ENCODE data around the gene SHLD2. TPM values are rescaled to one million over a fixed set of nuclear protein-coding genes. Genes with fewer than 3 reads are reported as not detected.
"Not testable (repeated sequence)": the region's sequence is repeated elsewhere in the genome, so short reads cannot be mapped to it uniquely, and the experiment has no call there.

Gene SHLD2
- total RNA-seq, 4 donors from 2014 or later, result 7.2 to 15.2 (median 12.3) TPM

GRCh38 chr10:87213806-87214205, 118.8 kb downstream of the SHLD2 start:
- H3K36me3 ChIP-seq; H3K27me3 ChIP-seq; DNase-seq; ATAC-seq; intact Hi-C loops (cut with DNase I; ENCODE audit: low total_unique reads); H3K4me1 ChIP-seq; H3K27ac ChIP-seq; H3K9me3 ChIP-seq; in situ Hi-C loops (cut with MboI; ENCODE audit: low sequenced_read_pairs in 4 of 4); H3K4me3 ChIP-seq: not testable (repeated sequence)

- in situ Hi-C loops (cut with MboI; ENCODE audit: low sequenced_read_pairs in 4 of 4), result not testable (repeated sequence)
Measured at GRCh38 chr10:87216120-87216519, 121.1 kb downstream of the SHLD2 start.

GRCh38 chr10:87219370-87219769, 124.4 kb downstream of the SHLD2 start:
- ATAC-seq, H3K36me3 ChIP-seq: not testable (repeated sequence)

More at GRCh38 chr10:87216120-87216519, 121.1 kb downstream of the SHLD2 start:
- ATAC-seq; intact Hi-C loops (cut with DNase I; ENCODE audit: low total_unique reads); H3K9me3 ChIP-seq; H3K4me3 ChIP-seq; H3K27me3 ChIP-seq; H3K36me3 ChIP-seq; DNase-seq; H3K4me1 ChIP-seq; H3K27ac ChIP-seq: not testable (repeated sequence)

GRCh38 chr10:87222789-87223188, 127.8 kb downstream of the SHLD2 start:
- H3K9me3 ChIP-seq; in situ Hi-C loops (cut with MboI; ENCODE audit: low sequenced_read_pairs in 4 of 4); H3K27ac ChIP-seq; H3K36me3 ChIP-seq; intact Hi-C loops (cut with DNase I; ENCODE audit: low total_unique reads); DNase-seq; H3K4me3 ChIP-seq; H3K27me3 ChIP-seq; ATAC-seq; H3K4me1 ChIP-seq: not testable (repeated sequence)

More at GRCh38 chr10:87219370-87219769, 124.4 kb downstream of the SHLD2 start:
- intact Hi-C loops (cut with DNase I; ENCODE audit: low total_unique reads); H3K27ac ChIP-seq; H3K4me1 ChIP-seq; DNase-seq; in situ Hi-C loops (cut with MboI; ENCODE audit: low sequenced_read_pairs in 4 of 4); H3K9me3 ChIP-seq; H3K4me3 ChIP-seq; H3K27me3 ChIP-seq: not testable (repeated sequence)

GRCh38 chr10:87225148-87225547, 130.1 kb downstream of the SHLD2 start, which contains the start of gene NUTM2A:
Gene NUTM2A, plus strand, starts transcription at chr10:87225448. Its CDS starts 383 bp downstream, at chr10:87225831.
- H3K4me3 ChIP-seq; intact Hi-C loops (cut with DNase I; ENCODE audit: low total_unique reads); DNase-seq; H3K27ac ChIP-seq; H3K27me3 ChIP-seq; H3K4me1 ChIP-seq; H3K9me3 ChIP-seq; ATAC-seq; H3K36me3 ChIP-seq; in situ Hi-C loops (cut with MboI; ENCODE audit: low sequenced_read_pairs in 4 of 4): not testable (repeated sequence)

GRCh38 chr10:87228247-87228646, 133.2 kb downstream of the SHLD2 start:
- in situ Hi-C loops (cut with MboI; ENCODE audit: low sequenced_read_pairs in 4 of 4); intact Hi-C loops (cut with DNase I; ENCODE audit: low total_unique reads); DNase-seq; H3K27ac ChIP-seq; H3K4me1 ChIP-seq; H3K36me3 ChIP-seq; H3K9me3 ChIP-seq; H3K4me3 ChIP-seq; H3K27me3 ChIP-seq; ATAC-seq: not testable (repeated sequence)

GRCh38 chr10:87229211-87229610, 134.2 kb downstream of the SHLD2 start:
- H3K4me1 ChIP-seq; H3K9me3 ChIP-seq; H3K4me3 ChIP-seq; H3K27ac ChIP-seq; in situ Hi-C loops (cut with MboI; ENCODE audit: low sequenced_read_pairs in 4 of 4); H3K27me3 ChIP-seq; intact Hi-C loops (cut with DNase I; ENCODE audit: low total_unique reads); H3K36me3 ChIP-seq; DNase-seq; ATAC-seq: not testable (repeated sequence)

GRCh38 chr10:87234854-87235253, 139.8 kb downstream of the SHLD2 start:
- H3K4me3 ChIP-seq; in situ Hi-C loops (cut with MboI; ENCODE audit: low sequenced_read_pairs in 4 of 4); ATAC-seq; H3K27me3 ChIP-seq; H3K4me1 ChIP-seq; H3K9me3 ChIP-seq; H3K36me3 ChIP-seq; intact Hi-C loops (cut with DNase I; ENCODE audit: low total_unique reads); H3K27ac ChIP-seq; DNase-seq: not testable (repeated sequence)

GRCh38 chr10:87237244-87237643, 142.2 kb downstream of the SHLD2 start:
- H3K4me3 ChIP-seq; H3K27me3 ChIP-seq; H3K9me3 ChIP-seq; H3K36me3 ChIP-seq; DNase-seq; H3K27ac ChIP-seq; ATAC-seq; intact Hi-C loops (cut with DNase I; ENCODE audit: low total_unique reads); H3K4me1 ChIP-seq; in situ Hi-C loops (cut with MboI; ENCODE audit: low sequenced_read_pairs in 4 of 4): not testable (repeated sequence)

- H3K27me3 ChIP-seq; ATAC-seq; H3K36me3 ChIP-seq; in situ Hi-C loops (cut with MboI; ENCODE audit: low sequenced_read_pairs in 4 of 4); H3K4me1 ChIP-seq; DNase-seq; H3K9me3 ChIP-seq; H3K27ac ChIP-seq; intact Hi-C loops (cut with DNase I; ENCODE audit: low total_unique reads); H3K4me3 ChIP-seq: not testable (repeated sequence)
Measured at GRCh38 chr10:87239346-87239808, 144.4 kb downstream of the SHLD2 start.

All from gastrocnemius medialis (tissue), 4 donors.